ENCODE data around the gene AADACL4.

Gene AADACL4

GRCh38 chr1:12604114-12604874, 39.6 kb upstream of the AADACL4 start:
- no peaks in the 10 kb centered on the region for H3K9me3 ChIP-seq (ENCODE audit: severe bottlenecking)
- peaks cover 37% of the 10 kb centered on the region for H3K4me1 ChIP-seq (ENCODE audit: insufficient read depth, poor library complexity, severe bottlenecking)
- peak; percentile 85 for DNase-seq (ENCODE audit: low spot score)
- no peak for TF ChIP-seq CTCF (IDR thresholded peaks at IDR 0.05; ENCODE audit: poor library complexity, severe bottlenecking)
- H3K4me3 ChIP-seq (ENCODE audit: severe bottlenecking): no peak overlapping the region
- peak overlapping the region; percentile 28 for H3K27ac ChIP-seq (ENCODE audit: poor library complexity, severe bottlenecking)
- H3K27me3 ChIP-seq (ENCODE audit: insufficient read depth, poor library complexity, severe bottlenecking): no peaks in the 10 kb centered on the region
- no peaks in the 10 kb centered on the region for H3K36me3 ChIP-seq (ENCODE audit: low read depth)
- peak; percentile 92 for ATAC-seq (ENCODE audit: low read depth)

DNA sequence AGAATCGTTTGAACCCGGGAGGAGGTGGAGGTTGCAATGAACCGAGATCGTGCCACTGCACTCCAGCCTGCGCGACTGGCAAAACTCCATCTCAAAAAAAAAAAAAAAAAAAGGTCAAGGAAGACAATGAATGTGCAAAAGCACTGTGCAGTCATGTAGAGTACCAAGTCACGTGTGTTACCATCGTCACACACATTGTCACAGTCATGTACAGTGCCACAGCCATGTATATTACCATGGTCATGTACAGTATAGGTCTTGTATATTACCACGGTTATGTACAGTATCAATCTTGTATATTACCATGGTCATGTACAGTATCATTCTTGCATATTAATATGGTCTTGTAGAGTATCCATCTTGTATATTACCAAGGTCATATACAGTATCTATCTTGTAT, 38.9 kb upstream of the AADACL4 start:
- no peak for TF ChIP-seq CTCF (IDR thresholded peaks at IDR 0.05; ENCODE audit: poor library complexity, severe bottlenecking)
- peak overlapping the region; percentile 28 for H3K27ac ChIP-seq (ENCODE audit: poor library complexity, severe bottlenecking)
- H3K4me1 ChIP-seq (ENCODE audit: insufficient read depth, poor library complexity, severe bottlenecking): peaks cover 37% of the 10 kb centered on the region
- no peak for ATAC-seq (ENCODE audit: low read depth)
- DNase-seq (ENCODE audit: low spot score): no peak
- H3K4me3 ChIP-seq (ENCODE audit: severe bottlenecking): no peak overlapping the region
- H3K9me3 ChIP-seq (ENCODE audit: severe bottlenecking): no peaks in the 10 kb centered on the region
- no peaks in the 10 kb centered on the region for H3K27me3 ChIP-seq (ENCODE audit: insufficient read depth, poor library complexity, severe bottlenecking)
- no peaks in the 10 kb centered on the region for H3K36me3 ChIP-seq (ENCODE audit: low read depth)

DNA sequence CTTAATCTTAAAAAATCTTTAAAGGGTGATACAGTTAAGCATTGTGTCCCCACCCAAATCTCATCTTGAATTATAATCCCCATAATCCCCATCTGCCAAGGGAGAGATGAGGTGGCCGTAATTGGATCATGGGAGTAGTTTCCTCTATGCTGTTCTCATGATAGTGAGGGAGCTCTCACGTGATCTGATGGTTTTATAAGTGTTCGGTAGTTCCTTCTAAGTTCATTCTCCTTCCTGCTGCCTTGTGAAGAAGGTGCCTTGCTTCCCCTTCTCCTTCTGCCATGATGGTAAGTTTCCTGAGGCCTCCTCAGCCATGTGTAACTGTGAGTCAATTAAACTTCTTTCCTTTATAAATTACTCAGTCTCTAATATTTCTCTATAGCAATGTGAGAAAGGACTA, 36.6 kb upstream of the AADACL4 start:
- no peaks in the 10 kb centered on the region for H3K36me3 ChIP-seq (ENCODE audit: low read depth)

GRCh38 chr1:12608311-12608957, 35.5 kb upstream of the AADACL4 start:
- Histone ChIP-seq H3K9me3 (ENCODE audit: severe bottlenecking) (no peaks in the 10 kb centered on the region), H3K4me1 (ENCODE audit: insufficient read depth, poor library complexity, severe bottlenecking) (peaks cover 25% of the 10 kb centered on the region), H3K27ac (ENCODE audit: poor library complexity, severe bottlenecking) (no peak overlapping the region), H3K27me3 (ENCODE audit: insufficient read depth, poor library complexity, severe bottlenecking) (no peaks in the 10 kb centered on the region), H3K4me3 (ENCODE audit: severe bottlenecking) (no peak overlapping the region), H3K36me3 (ENCODE audit: low read depth) (no peaks in the 10 kb centered on the region)
- TF ChIP-seq CTCF (IDR thresholded peaks at IDR 0.05; ENCODE audit: poor library complexity, severe bottlenecking): no peak
- DNase-seq (ENCODE audit: low spot score) (no peak), ATAC-seq (ENCODE audit: low read depth) (no peak)

More for the DNA sequence above, 36.6 kb upstream of the AADACL4 start:
- H3K4me1 ChIP-seq (ENCODE audit: insufficient read depth, poor library complexity, severe bottlenecking): peaks cover 37% of the 10 kb centered on the region
- no peaks in the 10 kb centered on the region for H3K9me3 ChIP-seq (ENCODE audit: severe bottlenecking)
- TF ChIP-seq CTCF (IDR thresholded peaks at IDR 0.05; ENCODE audit: poor library complexity, severe bottlenecking): no peak
- no peaks in the 10 kb centered on the region for H3K27me3 ChIP-seq (ENCODE audit: insufficient read depth, poor library complexity, severe bottlenecking)
- no peak for DNase-seq (ENCODE audit: low spot score)
- H3K27ac ChIP-seq (ENCODE audit: poor library complexity, severe bottlenecking): no peak overlapping the region
- no peak overlapping the region for H3K4me3 ChIP-seq (ENCODE audit: severe bottlenecking)
- ATAC-seq (ENCODE audit: low read depth): no peak

Data from RWPE2 (cell line).